ENCODE data around the gene STAP2.
A peak's percentile ranks its signal among the peaks of the same experiment; 100 is the strongest.

DNA sequence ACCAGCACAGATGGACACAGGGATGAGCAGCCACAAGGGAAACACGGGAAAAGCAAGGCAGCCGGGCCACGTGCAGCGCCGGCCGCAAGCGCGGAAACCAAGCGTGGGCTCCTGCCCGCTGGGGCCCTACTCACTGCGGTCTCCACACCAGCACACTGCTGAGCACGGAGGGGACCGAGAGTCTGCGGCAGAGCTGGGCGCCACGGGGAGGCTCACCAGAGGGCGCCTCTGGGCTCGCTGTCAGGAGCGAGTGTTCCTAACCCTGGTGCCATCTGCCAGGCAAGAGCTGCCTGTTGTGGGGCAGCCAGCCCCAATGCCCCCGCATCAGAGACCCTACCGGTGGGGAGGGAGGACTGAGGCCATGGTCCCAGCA is 31.2 kb upstream of the STAP2 start:
- TF ChIP-seq TAF1 (IDR thresholded peaks at IDR 0.05; ENCODE audit: borderline replicate concordance, low read depth, low read length): no peak
- peak; percentile 56; the same call in 1 of the 2 replicates for TF ChIP-seq POLR2AphosphoS5 (IDR thresholded peaks at IDR 0.05; ENCODE audit: low read depth, low read length)
- no peak; the same call in 1 of the 2 replicates for TF ChIP-seq POLR2A (IDR thresholded peaks at IDR 0.05; ENCODE audit: low read depth, low read length)

Data from GM12892 (cell line).